ENCODE data around the gene PFKFB1.

DNA sequence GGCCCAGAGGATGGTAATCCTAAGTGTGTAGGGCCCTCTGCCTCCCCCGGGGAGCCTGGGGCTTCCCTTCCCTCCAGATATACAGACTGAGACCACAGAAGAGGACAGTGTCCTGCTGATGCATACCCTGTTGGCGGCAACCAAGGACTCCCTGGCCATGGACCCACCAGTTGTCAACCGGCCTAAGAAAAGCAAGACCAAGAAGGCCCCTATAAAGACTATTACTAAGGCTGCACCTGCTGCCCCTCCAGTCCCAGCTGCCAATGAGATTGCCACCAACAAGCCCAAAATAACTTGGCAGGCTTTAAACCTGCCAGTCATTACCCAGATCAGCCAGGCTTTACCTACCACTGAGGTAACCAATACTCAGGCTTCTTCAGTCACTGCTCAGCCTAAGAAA, 71.4 kb downstream of the PFKFB1 start:
- TF ChIP-seq, protein P1, sequence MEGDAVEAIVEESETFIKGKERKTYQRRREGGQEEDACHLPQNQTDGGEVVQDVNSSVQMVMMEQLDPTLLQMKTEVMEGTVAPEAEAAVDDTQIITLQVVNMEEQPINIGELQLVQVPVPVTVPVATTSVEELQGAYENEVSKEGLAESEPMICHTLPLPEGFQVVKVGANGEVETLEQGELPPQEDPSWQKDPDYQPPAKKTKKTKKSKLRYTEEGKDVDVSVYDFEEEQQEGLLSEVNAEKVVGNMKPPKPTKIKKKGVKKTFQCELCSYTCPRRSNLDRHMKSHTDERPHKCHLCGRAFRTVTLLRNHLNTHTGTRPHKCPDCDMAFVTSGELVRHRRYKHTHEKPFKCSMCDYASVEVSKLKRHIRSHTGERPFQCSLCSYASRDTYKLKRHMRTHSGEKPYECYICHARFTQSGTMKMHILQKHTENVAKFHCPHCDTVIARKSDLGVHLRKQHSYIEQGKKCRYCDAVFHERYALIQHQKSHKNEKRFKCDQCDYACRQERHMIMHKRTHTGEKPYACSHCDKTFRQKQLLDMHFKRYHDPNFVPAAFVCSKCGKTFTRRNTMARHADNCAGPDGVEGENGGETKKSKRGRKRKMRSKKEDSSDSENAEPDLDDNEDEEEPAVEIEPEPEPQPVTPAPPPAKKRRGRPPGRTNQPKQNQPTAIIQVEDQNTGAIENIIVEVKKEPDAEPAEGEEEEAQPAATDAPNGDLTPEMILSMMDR (IDR thresholded peaks at IDR 0.05): no peak
- no peak for TF ChIP-seq TEAD4 (CRISPR knock-in tag; IDR thresholded peaks at IDR 0.05)
- TF ChIP-seq CREB1 (CRISPR knock-in tag; IDR thresholded peaks at IDR 0.05): no peak
- TF ChIP-seq ZBTB21 (CRISPR knock-in tag; IDR thresholded peaks at IDR 0.05; ENCODE audit: borderline replicate concordance): no peak
- no peak for TF ChIP-seq CBFB (CRISPR knock-in tag; IDR thresholded peaks at IDR 0.05; ENCODE audit: low read depth)
- no peak for TF ChIP-seq CREM (CRISPR knock-in tag; IDR thresholded peaks at IDR 0.05)
- no peak for TF ChIP-seq ZNF219 (CRISPR knock-in tag; IDR thresholded peaks at IDR 0.05; ENCODE audit: borderline replicate concordance)
- no peak for TF ChIP-seq MYBL2 (CRISPR knock-in tag; IDR thresholded peaks at IDR 0.05)
- TF ChIP-seq, protein P2, sequence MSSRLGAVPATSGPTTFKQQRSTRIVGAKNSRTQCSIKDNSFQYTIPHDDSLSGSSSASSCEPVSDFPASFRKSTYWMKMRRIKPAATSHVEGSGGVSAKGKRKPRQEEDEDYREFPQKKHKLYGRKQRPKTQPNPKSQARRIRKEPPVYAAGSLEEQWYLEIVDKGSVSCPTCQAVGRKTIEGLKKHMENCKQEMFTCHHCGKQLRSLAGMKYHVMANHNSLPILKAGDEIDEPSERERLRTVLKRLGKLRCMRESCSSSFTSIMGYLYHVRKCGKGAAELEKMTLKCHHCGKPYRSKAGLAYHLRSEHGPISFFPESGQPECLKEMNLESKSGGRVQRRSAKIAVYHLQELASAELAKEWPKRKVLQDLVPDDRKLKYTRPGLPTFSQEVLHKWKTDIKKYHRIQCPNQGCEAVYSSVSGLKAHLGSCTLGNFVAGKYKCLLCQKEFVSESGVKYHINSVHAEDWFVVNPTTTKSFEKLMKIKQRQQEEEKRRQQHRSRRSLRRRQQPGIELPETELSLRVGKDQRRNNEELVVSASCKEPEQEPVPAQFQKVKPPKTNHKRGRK (CRISPR knock-in tag; IDR thresholded peaks at IDR 0.05; ENCODE audit: borderline replicate concordance): no peak
- TF ChIP-seq, protein P3, sequence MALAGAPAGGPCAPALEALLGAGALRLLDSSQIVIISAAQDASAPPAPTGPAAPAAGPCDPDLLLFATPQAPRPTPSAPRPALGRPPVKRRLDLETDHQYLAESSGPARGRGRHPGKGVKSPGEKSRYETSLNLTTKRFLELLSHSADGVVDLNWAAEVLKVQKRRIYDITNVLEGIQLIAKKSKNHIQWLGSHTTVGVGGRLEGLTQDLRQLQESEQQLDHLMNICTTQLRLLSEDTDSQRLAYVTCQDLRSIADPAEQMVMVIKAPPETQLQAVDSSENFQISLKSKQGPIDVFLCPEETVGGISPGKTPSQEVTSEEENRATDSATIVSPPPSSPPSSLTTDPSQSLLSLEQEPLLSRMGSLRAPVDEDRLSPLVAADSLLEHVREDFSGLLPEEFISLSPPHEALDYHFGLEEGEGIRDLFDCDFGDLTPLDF (CRISPR knock-in tag; IDR thresholded peaks at IDR 0.05): no peak
